SK-N-SH (cell line): ENCODE results near the gene UBE2N. TPM values are rescaled to one million over a fixed set of nuclear protein-coding genes. Genes with fewer than 3 reads are reported as not detected.

Experiments
- CTCF ChIA-PET: fragments of 300-600, 350-600 bp; formaldehyde crosslinking; extraction: SDS; loops from one replicate; lab custom pipeline; 2021; lab: Yijun Ruan, JAX
- POLR2A ChIA-PET: fragments of 350-600 bp; sonication (Branson Sonifier 250); formaldehyde crosslinking; extraction: SDS; loops from one replicate; lab custom pipeline; 2020; ENCODE audit warnings: antibody characterized with exemption, inconsistent platforms; lab: Yijun Ruan, JAX
- DNase-seq: peaks from one replicate; pipeline ENCODE4 v3.0.0; 2012
- H2AFZ ChIP-seq: fragments of 200-600 bp; sonication (generic); 2 replicates; pipeline ENCODE4 v1.8.1; 2016; ENCODE audit warnings: antibody characterized with exemption, mild to moderate bottlenecking, low read depth
- H3F3A ChIP-seq: fragments of 200-600 bp; sonication (generic); replicated peaks from 2 replicates; pipeline ENCODE3; 2016; ENCODE audit warnings: antibody characterized with exemption, mild to moderate bottlenecking; ENCODE audit not compliant: insufficient read depth
- H3K27ac ChIP-seq, 2 experiments: fragments of 200-500 bp in 1 of 2; fragments of 200-600 bp in 1 of 2; sonication (Bioruptor generic) in 1 of 2; sonication (generic), shearing (Covaris generic) in 1 of 2; 2 replicates each; pipeline versions ENCODE4 v1.5.1 to v1.6.1; 2014 to 2016; ENCODE audit warnings: low read depth in 2 of 2, inconsistent platforms in 1 of 2, low read length in 1 of 2, mild to moderate bottlenecking in 1 of 2, mixed read lengths in 1 of 2
- H3K27me3 ChIP-seq: fragments of 200-600 bp; sonication (generic), shearing (Covaris generic); 2 replicates; pipeline ENCODE4 v1.6.1; 2016; ENCODE audit warnings: mixed run types; ENCODE audit not compliant: insufficient read depth
- H3K36me3 ChIP-seq, 2 experiments: fragments of 200-500 bp in 1 of 2; fragments of 200-600 bp in 1 of 2; sonication (Bioruptor generic) in 1 of 2; sonication (generic) in 1 of 2; replicated peaks in 1 of 2; 2 replicates each; pipeline versions ENCODE3 to v1.5.1; 2014 to 2016; ENCODE audit warnings: low read length in 1 of 2, mild to moderate bottlenecking in 1 of 2; ENCODE audit not compliant: insufficient read depth in 2 of 2, control insufficient read depth in 1 of 2
- H3K4me1 ChIP-seq, 2 experiments: fragments of 200-500 bp in 1 of 2; fragments of 200-600 bp in 1 of 2; sonication (Bioruptor generic) in 1 of 2; sonication (generic), shearing (Covaris generic) in 1 of 2; 2 replicates each; pipeline versions ENCODE4 v1.5.1 to v1.6.1; 2014 to 2016; ENCODE audit warnings: low read depth in 1 of 2, low read length in 1 of 2, mixed run types in 1 of 2; ENCODE audit not compliant: insufficient read depth in 2 of 2, control insufficient read depth in 1 of 2
- H3K4me2 ChIP-seq: fragments of 200-600 bp; sonication (generic), shearing (Covaris generic); 2 replicates; pipeline ENCODE4 v1.6.1; 2017; ENCODE audit warnings: mixed run types
- H3K4me3 ChIP-seq, 2 experiments: fragments of 200-500 bp in 1 of 2; fragments of 200-600 bp in 1 of 2; sonication (Bioruptor generic) in 1 of 2; sonication (generic), shearing (Covaris generic) in 1 of 2; 2 replicates each; pipeline versions ENCODE4 v1.5.1 to v1.8.1; 2014 to 2016; ENCODE audit warnings: low read depth in 2 of 2, inconsistent platforms in 1 of 2, low read length in 1 of 2, mild to moderate bottlenecking in 1 of 2, mixed read lengths in 1 of 2, moderate library complexity in 1 of 2
- H3K79me2 ChIP-seq: fragments of 200-600 bp; sonication (generic); 2 replicates; pipeline ENCODE4 v1.8.1; 2017; ENCODE audit warnings: mild to moderate bottlenecking; ENCODE audit not compliant: insufficient read depth
- H3K9ac ChIP-seq: fragments of 200-600 bp; sonication (generic); 2 replicates; pipeline ENCODE4 v1.6.1; 2017; ENCODE audit warnings: mixed run types
- H3K9me2 ChIP-seq: fragments of 200-600 bp; sonication (generic); 2 replicates; pipeline ENCODE4 v1.6.1; 2017; ENCODE audit warnings: mixed run types
- H3K9me3 ChIP-seq: fragments of 200-600 bp; sonication (generic); 2 replicates; pipeline ENCODE4 v1.6.1; 2017; ENCODE audit warnings: mixed run types, mild to moderate bottlenecking, moderate library complexity
- H4K20me1 ChIP-seq: fragments of 200-600 bp; sonication (generic); 2 replicates; pipeline ENCODE4 v1.6.1; 2017; ENCODE audit warnings: mild to moderate bottlenecking, mixed run types; ENCODE audit not compliant: insufficient read depth
- ELF1 ChIP-seq: IDR thresholded peaks from 2 replicates; pipeline ENCODE4 v1.4.0; 2012
- EZH2phosphoT487 ChIP-seq: fragments of 200-600 bp; sonication (generic); IDR thresholded peaks from 2 replicates; pipeline ENCODE4 v1.6.1; 2017; ENCODE audit warnings: low read depth, mixed run types, mild to moderate bottlenecking, antibody characterized with exemption, moderate library complexity, borderline replicate concordance
- MEF2A ChIP-seq: IDR thresholded peaks from 2 replicates; pipeline ENCODE4 v1.4.0; 2012; ENCODE audit warnings: low read depth, borderline replicate concordance
- NRF1 ChIP-seq: IDR thresholded peaks from 2 replicates; pipeline ENCODE4 v1.6.1; 2012; ENCODE audit warnings: low read depth, mild to moderate bottlenecking, low read length
- POLR2AphosphoS5 ChIP-seq: IDR thresholded peaks from 2 replicates; pipeline ENCODE4 v1.6.1; 2012; ENCODE audit warnings: low read depth, low read length
- RAD21 ChIP-seq: IDR thresholded peaks from 2 replicates; pipeline ENCODE4 v1.6.1; 2012; ENCODE audit warnings: mild to moderate bottlenecking, low read length
- RCOR1 ChIP-seq: fragments of 150-350 bp; IDR thresholded peaks from 2 replicates; pipeline ENCODE4 v1.6.1; 2017; ENCODE audit warnings: antibody characterized with exemption, low read length
- REST ChIP-seq: IDR thresholded peaks from 2 replicates; pipeline ENCODE4 v1.6.1; 2012; ENCODE audit warnings: mild to moderate bottlenecking, low read depth, low read length, moderate library complexity
- RFX5 ChIP-seq: IDR thresholded peaks from 2 replicates; pipeline ENCODE4 v1.6.1; 2012; ENCODE audit warnings: mild to moderate bottlenecking, improper control_type of control experiment, low read length
- RXRA ChIP-seq: IDR thresholded peaks from 2 replicates; pipeline ENCODE4 v1.4.0; 2012; ENCODE audit warnings: low read depth, mild to moderate bottlenecking, borderline replicate concordance
- SIN3A ChIP-seq: IDR thresholded peaks from 2 replicates; pipeline ENCODE4 v1.6.1; 2012; ENCODE audit warnings: low read depth, mild to moderate bottlenecking, low read length, moderate library complexity, borderline replicate concordance
- TCF12 ChIP-seq: IDR thresholded peaks from 2 replicates; pipeline ENCODE4 v1.4.0; 2012
- YY1 ChIP-seq: IDR thresholded peaks from 2 replicates; pipeline ENCODE4 v1.4.0; 2012; ENCODE audit warnings: low read depth, mild to moderate bottlenecking
- ZBTB33 ChIP-seq: IDR thresholded peaks from 2 replicates; pipeline ENCODE4 v1.4.0; 2012; ENCODE audit warnings: low read depth, borderline replicate concordance
- WGBS: methylation state at CpG from one replicate; pipeline ENCODE4 v1.1.6; 2017; ENCODE audit warnings: low lambda C conversion rate; 5-methylcytosine and 5-hydroxymethylcytosine counted together
- polyA plus RNA-seq, 3 experiments: library from polyadenylated mRNA; depleted of rRNA; stranded (reverse); fragments of >200 nt; gene quantifications; 2 replicates each; pipeline ENCODE4 v1.2.3, GENCODE V29; 2012

The UBE2N gene
- polyA plus RNA-seq, 1 of the 3 experiments (the other 2 are of a cell fraction): 102 TPM

- H3K4me3 ChIP-seq: no peak overlapping the region
- no peak for DNase-seq
- ChIA-PET POLR2A (no interaction called here), CTCF (interaction anchor here (1.6 kb wide), 1 partner anchor 8 kb away, joined by 13 read pairs; no protein-coding TSS in a partner anchor)
- no peak overlapping the region; the same call in 1 of the 2 replicates for H3K4me2 ChIP-seq
- no peak for TF ChIP-seq ELF1
- WGBS: 87% methylated on average over 5 of the region's 5 CpGs
- no peaks in the 10 kb centered on the region for H3K36me3 ChIP-seq
- peaks cover 5% of the 10 kb centered on the region for H3F3A ChIP-seq
- peaks cover 18 to 25% of the 10 kb centered on the region in 2 experiments; a peak in 3 of 4 replicates for H3K4me1 ChIP-seq
- H3K9ac ChIP-seq: no peak overlapping the region
- H2AFZ ChIP-seq: no peak overlapping the region
- no peaks in the 10 kb centered on the region for H3K9me2 ChIP-seq
- H4K20me1 ChIP-seq: peaks cover 99% of the 10 kb centered on the region
- peaks cover 100% of the 10 kb centered on the region for H3K79me2 ChIP-seq
- peak overlapping the region in 1 of 2 experiments; percentile 11; a peak in 1 of 4 replicates for H3K27ac ChIP-seq
- no peaks in the 10 kb centered on the region for H3K9me3 ChIP-seq
- H3K27me3 ChIP-seq: no peaks in the 10 kb centered on the region
Measured at GRCh38 chr12:93427779-93428564, 13.8 kb downstream of the UBE2N start.

DNA sequence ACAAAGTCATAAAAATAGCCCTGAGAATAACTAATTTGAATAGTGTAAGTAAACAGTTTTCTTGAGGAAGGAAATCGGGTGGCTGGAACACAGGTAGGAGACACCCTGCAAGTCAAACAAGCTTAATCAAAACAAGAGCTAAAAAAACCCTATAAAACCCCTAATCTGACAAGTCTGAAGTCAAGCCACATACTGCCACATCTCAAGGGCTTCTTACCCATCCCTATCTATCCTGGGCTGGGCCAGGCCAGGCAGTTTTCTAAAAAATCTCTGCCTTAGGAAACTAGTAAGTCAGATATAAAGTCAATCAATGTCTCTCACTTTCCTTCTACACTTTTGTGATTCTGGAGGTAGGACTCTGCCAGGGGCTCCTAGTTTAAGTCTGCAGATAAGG is 15.3 kb downstream of the UBE2N start:
- ChIA-PET POLR2A (no interaction called here), CTCF (interaction anchor here (0.9 to 1.7 kb wide), 3 partner anchors 10 to 29 kb away, joined by 3 to 4 read pairs (median 4); no protein-coding TSS in a partner anchor)
- WGBS: 85% methylated on average over 1 of the region's 1 CpG
- Histone ChIP-seq H3K4me3 (no peak overlapping the region), H3K4me2 (no peak overlapping the region), H3K27me3 (no peaks in the 10 kb centered on the region), H3K9ac (no peak overlapping the region), H3F3A (peaks cover 5% of the 10 kb centered on the region), H4K20me1 (peaks cover 99% of the 10 kb centered on the region), H3K9me2 (no peaks in the 10 kb centered on the region), H3K9me3 (no peaks in the 10 kb centered on the region), H3K36me3 (peaks cover 0 to 4% of the 10 kb centered on the region in 2 experiments), H3K79me2 (peaks cover 100% of the 10 kb centered on the region), H3K27ac (peak overlapping the region in 1 of 2 experiments; percentile 64; a peak in 2 of 4 replicates), H3K4me1 (peaks cover 20 to 29% of the 10 kb centered on the region in 2 experiments; a peak in 3 of 4 replicates), H2AFZ (no peak overlapping the region)
- TF ChIP-seq RXRA (no peak), ZBTB33 (no peak), RCOR1 (no peak), NRF1 (no peak), RAD21 (no peak), MEF2A (no peak), SIN3A (no peak), TCF12 (no peak), POLR2AphosphoS5 (no peak), YY1 (no peak), EZH2phosphoT487 (no peak), RFX5 (no peak), REST (no peak)
- DNase-seq: no peak
